ENCODE measurements around the gene SPDYE6.
"Not testable (repeated sequence)": the region's sequence is repeated elsewhere in the genome, so short reads cannot be mapped to it uniquely, and the experiment has no call there.

SPDYE6 gene

DNA sequence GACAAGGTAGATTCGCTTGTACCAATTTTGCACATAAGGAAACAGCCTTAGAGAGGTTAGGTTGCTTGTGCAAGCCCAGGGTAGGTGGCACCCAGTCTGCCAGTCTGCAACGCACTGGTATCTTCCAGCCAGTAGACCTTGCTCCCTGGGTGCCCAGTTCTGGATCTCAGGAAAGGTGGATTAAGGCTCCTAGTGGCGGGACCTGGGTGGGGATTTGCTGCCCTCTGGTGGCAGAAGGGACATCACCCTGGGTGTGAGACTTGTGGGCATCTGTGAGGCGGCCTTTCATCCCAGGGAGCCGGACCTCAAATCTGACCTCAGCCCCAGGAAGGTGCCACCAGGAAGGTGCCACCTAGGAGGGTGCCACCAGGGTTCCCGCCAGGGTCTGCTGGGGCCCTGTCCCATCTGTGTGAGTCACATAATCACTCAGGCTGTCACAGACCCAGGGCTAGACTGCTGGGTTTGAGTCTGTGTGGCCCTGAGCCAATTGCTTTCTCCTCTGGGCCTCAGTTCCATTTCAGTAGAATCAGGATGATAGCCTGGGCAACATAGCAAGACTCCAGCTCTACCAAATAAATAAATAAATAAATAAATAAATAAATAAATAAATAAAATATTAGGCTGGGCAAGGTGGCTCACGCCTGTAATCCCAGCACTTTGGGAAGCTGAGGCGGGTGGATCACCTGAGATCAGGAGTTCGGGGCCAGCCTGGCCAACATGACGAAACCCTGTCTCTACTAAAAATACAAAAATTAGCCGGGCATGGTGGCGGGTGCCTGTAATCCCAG is 34.6 kb upstream of the SPDYE6 start:
- no peaks in the 10 kb centered on the region for H3K79me2 ChIP-seq (ENCODE audit: control insufficient read depth, insufficient read depth, low read length)
- no peak overlapping the region for H3K4me2 ChIP-seq (ENCODE audit: low read length)
- peak; percentile 85 for DNase-seq
- WGBS (ENCODE audit: extremely low coverage, insufficient coverage, low lambda C conversion rate): no CpG with 5 or more reads among the region's 12 CpGs
- no peak overlapping the region for H2BK5ac ChIP-seq (ENCODE audit: low read length)
- no peak overlapping the region for H4K8ac ChIP-seq (ENCODE audit: low read depth, low read length)
- no peak overlapping the region for H2BK120ac ChIP-seq (ENCODE audit: low read depth, low read length)
- no peak overlapping the region for H3K4ac ChIP-seq (ENCODE audit: low read depth, low read length)
- H3K36me3 ChIP-seq (ENCODE audit: control insufficient read depth, insufficient read depth, low read length): no peaks in the 10 kb centered on the region
- no peak overlapping the region for H3K27ac ChIP-seq (ENCODE audit: low read depth, low read length)
- H3K56ac ChIP-seq (ENCODE audit: low read length): no peak overlapping the region
- H2BK15ac ChIP-seq (replicated peaks; ENCODE audit: low read depth): no peak overlapping the region
- H3K79me1 ChIP-seq (ENCODE audit: low read length): no peaks in the 10 kb centered on the region
- H4K5ac ChIP-seq (ENCODE audit: low read length): no peak overlapping the region
- H3K9ac ChIP-seq (ENCODE audit: low read length): no peak overlapping the region
- H2AK5ac ChIP-seq (ENCODE audit: low read length): no peak overlapping the region
- no peak overlapping the region for H3K18ac ChIP-seq (ENCODE audit: low read length)
- no peaks in the 10 kb centered on the region for H3K4me1 ChIP-seq (ENCODE audit: control insufficient read depth, low read depth, low read length)
- no peak overlapping the region for H3K4me3 ChIP-seq (ENCODE audit: low read length)
- H3K23ac ChIP-seq (ENCODE audit: low read length): no peak overlapping the region
- no peaks in the 10 kb centered on the region for H3K27me3 ChIP-seq (ENCODE audit: insufficient read depth, low read length, poor library complexity)

DNA sequence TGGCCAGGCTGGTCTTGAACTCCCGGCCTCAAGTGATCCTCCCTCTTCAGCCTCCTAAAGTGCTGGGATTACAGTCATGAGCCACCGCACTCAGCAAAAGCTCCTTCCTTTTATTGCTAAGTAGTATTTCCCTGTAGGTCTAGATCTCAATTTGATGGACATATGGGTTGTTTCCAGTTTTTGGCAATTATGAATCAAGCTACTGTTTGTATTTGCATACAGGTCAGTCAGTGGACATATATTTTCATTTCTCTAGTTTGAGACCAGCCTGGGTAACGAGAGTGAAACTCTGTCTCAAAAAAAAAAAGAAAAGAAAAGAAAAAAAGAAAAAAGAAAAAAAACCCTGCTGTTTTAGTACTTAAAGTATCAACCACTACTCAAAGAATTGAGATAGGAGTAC is 33.6 kb upstream of the SPDYE6 start:
- no peak overlapping the region for H4K5ac ChIP-seq (ENCODE audit: low read length)
- no peak for DNase-seq
- H3K27me3 ChIP-seq (ENCODE audit: insufficient read depth, low read length, poor library complexity): no peaks in the 10 kb centered on the region
- H3K79me2 ChIP-seq (ENCODE audit: control insufficient read depth, insufficient read depth, low read length): no peaks in the 10 kb centered on the region
- H4K8ac ChIP-seq (ENCODE audit: low read depth, low read length): no peak overlapping the region
- no peak overlapping the region for H2BK120ac ChIP-seq (ENCODE audit: low read depth, low read length)
- no peak overlapping the region for H3K27ac ChIP-seq (ENCODE audit: low read depth, low read length)
- H3K4me2 ChIP-seq (ENCODE audit: low read length): no peak overlapping the region
- H3K79me1 ChIP-seq (ENCODE audit: low read length): no peaks in the 10 kb centered on the region
- WGBS (ENCODE audit: extremely low coverage, insufficient coverage, low lambda C conversion rate): no CpG with 5 or more reads among the region's 3 CpGs
- no peak overlapping the region for H2BK15ac ChIP-seq (replicated peaks; ENCODE audit: low read depth)
- no peak overlapping the region for H3K56ac ChIP-seq (ENCODE audit: low read length)
- no peak overlapping the region for H2AK5ac ChIP-seq (ENCODE audit: low read length)
- no peak overlapping the region for H2BK5ac ChIP-seq (ENCODE audit: low read length)
- H3K4ac ChIP-seq (ENCODE audit: low read depth, low read length): no peak overlapping the region
- H3K9ac ChIP-seq (ENCODE audit: low read length): no peak overlapping the region
- H3K23ac ChIP-seq (ENCODE audit: low read length): no peak overlapping the region
- no peaks in the 10 kb centered on the region for H3K36me3 ChIP-seq (ENCODE audit: control insufficient read depth, insufficient read depth, low read length)
- H3K18ac ChIP-seq (ENCODE audit: low read length): no peak overlapping the region
- H3K4me3 ChIP-seq (ENCODE audit: low read length): no peak overlapping the region
- H3K4me1 ChIP-seq (ENCODE audit: control insufficient read depth, low read depth, low read length): no peaks in the 10 kb centered on the region

DNA sequence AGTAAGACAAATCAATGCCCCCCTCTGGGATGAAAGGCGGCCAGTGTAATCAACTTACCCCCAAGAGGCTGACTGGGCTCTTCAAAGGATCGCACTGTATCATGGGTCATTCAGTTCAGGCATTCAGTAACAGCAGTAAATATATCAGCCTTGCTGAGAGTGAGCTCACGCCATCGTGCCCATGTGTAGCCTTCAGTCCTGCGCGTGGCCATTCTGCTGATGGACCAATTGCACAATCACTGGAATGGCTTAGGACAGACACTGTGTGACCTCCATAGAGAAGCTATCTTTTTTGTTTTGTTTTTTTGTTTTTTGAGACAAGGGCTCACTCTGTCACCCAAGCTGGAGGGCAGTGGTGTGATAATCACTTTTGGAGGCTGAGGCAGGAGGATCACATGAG is 30.8 kb upstream of the SPDYE6 start:
- WGBS (ENCODE audit: extremely low coverage, insufficient coverage, low lambda C conversion rate): no CpG with 5 or more reads among the region's 6 CpGs
- Histone ChIP-seq H3K4me1 (ENCODE audit: control insufficient read depth, low read depth, low read length) (no peaks in the 10 kb centered on the region), H4K8ac (ENCODE audit: low read depth, low read length) (no peak overlapping the region), H3K4ac (ENCODE audit: low read depth, low read length) (no peak overlapping the region), H3K79me2 (ENCODE audit: control insufficient read depth, insufficient read depth, low read length) (no peaks in the 10 kb centered on the region), H3K18ac (ENCODE audit: low read length) (no peak overlapping the region), H3K23ac (ENCODE audit: low read length) (no peak overlapping the region), H3K4me3 (ENCODE audit: low read length) (no peak overlapping the region), H2BK120ac (ENCODE audit: low read depth, low read length) (no peak overlapping the region), H2BK15ac (replicated peaks; ENCODE audit: low read depth) (no peak overlapping the region), H3K27ac (ENCODE audit: low read depth, low read length) (no peak overlapping the region), H2AK5ac (ENCODE audit: low read length) (no peak overlapping the region), H3K4me2 (ENCODE audit: low read length) (no peak overlapping the region), H4K5ac (ENCODE audit: low read length) (no peak overlapping the region), H3K27me3 (ENCODE audit: insufficient read depth, low read length, poor library complexity) (no peaks in the 10 kb centered on the region), H3K56ac (ENCODE audit: low read length) (no peak overlapping the region), H3K9ac (ENCODE audit: low read length) (no peak overlapping the region), H3K36me3 (ENCODE audit: control insufficient read depth, insufficient read depth, low read length) (no peaks in the 10 kb centered on the region), H2BK5ac (ENCODE audit: low read length) (no peak overlapping the region), H3K79me1 (ENCODE audit: low read length) (no peaks in the 10 kb centered on the region)
- DNase-seq: no peak

DNA sequence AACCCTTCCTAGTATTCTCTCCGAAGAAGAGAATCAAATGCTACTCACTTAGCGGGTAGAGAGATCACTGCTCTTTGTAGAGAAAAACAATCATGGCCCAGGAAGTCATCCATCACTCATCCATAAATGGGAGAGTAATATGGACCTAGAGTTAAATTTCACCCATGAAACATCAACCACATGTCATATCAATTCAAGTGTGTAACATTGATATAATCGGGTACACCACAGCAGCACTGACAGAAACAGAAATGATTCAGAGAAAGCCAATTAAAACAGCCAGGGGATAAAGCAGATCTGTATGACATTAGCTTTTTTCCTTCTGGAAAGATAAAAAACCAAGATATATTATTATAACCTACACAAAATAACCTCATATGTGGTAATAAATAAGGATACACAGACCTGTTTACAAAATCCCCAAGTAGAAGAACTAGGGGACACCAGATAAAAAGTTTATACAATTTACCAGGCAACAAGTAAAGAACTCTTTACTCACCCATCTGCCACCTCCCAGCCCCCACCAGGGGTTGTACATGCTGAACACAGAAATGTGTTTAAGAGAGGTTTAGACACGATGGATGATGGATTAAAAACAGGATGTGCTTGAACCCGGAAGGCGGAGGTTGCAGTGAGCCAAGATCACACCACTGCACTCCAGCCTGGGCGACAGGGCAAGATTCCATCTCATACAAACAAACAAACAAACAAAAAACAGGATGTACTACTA is 25.6 kb upstream of the SPDYE6 start:
- H2BK120ac ChIP-seq (ENCODE audit: low read depth, low read length); H3K4me3 ChIP-seq (ENCODE audit: low read length); H3K23ac ChIP-seq (ENCODE audit: low read length); H3K4me2 ChIP-seq (ENCODE audit: low read length); DNase-seq; H2BK5ac ChIP-seq (ENCODE audit: low read length); H3K27me3 ChIP-seq (ENCODE audit: insufficient read depth, low read length, poor library complexity); H3K9ac ChIP-seq (ENCODE audit: low read length); H4K8ac ChIP-seq (ENCODE audit: low read depth, low read length); H2AK5ac ChIP-seq (ENCODE audit: low read length); H3K79me2 ChIP-seq (ENCODE audit: control insufficient read depth, insufficient read depth, low read length); H3K27ac ChIP-seq (ENCODE audit: low read depth, low read length); H4K5ac ChIP-seq (ENCODE audit: low read length); H3K18ac ChIP-seq (ENCODE audit: low read length); H3K4me1 ChIP-seq (ENCODE audit: control insufficient read depth, low read depth, low read length); H3K4ac ChIP-seq (ENCODE audit: low read depth, low read length); H3K79me1 ChIP-seq (ENCODE audit: low read length); H3K36me3 ChIP-seq (ENCODE audit: control insufficient read depth, insufficient read depth, low read length); H2BK15ac ChIP-seq (replicated peaks; ENCODE audit: low read depth); H3K56ac ChIP-seq (ENCODE audit: low read length): not testable (repeated sequence)
- WGBS (ENCODE audit: extremely low coverage, insufficient coverage, low lambda C conversion rate): no CpG with 5 or more reads among the region's 7 CpGs

DNA sequence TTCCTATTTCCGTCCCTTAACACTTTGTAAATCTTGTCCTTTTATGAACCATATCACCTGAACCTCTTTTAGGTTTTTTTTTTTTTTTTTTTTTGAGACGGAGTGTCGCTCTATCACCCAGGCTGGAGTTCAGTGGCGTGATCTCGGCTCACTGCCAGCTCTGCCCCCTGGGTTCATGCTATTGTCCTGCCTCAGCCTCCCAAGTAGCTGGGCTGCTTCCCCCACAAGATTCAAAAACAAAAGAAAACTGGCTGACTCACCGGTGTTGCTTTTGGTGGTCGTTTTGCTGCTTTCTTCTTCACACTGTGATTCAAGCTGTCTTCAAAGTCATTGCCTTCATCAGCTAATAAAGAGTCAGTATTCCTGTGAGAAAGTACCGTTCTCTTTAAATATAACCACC is 24.6 kb upstream of the SPDYE6 start:
- H3K4me2 ChIP-seq (ENCODE audit: low read length); H3K23ac ChIP-seq (ENCODE audit: low read length); H3K56ac ChIP-seq (ENCODE audit: low read length); H4K5ac ChIP-seq (ENCODE audit: low read length); DNase-seq; H3K27ac ChIP-seq (ENCODE audit: low read depth, low read length); H3K4ac ChIP-seq (ENCODE audit: low read depth, low read length); H3K4me3 ChIP-seq (ENCODE audit: low read length); H2BK120ac ChIP-seq (ENCODE audit: low read depth, low read length); H4K8ac ChIP-seq (ENCODE audit: low read depth, low read length); H3K9ac ChIP-seq (ENCODE audit: low read length); H3K36me3 ChIP-seq (ENCODE audit: control insufficient read depth, insufficient read depth, low read length); H2AK5ac ChIP-seq (ENCODE audit: low read length); H3K4me1 ChIP-seq (ENCODE audit: control insufficient read depth, low read depth, low read length); H3K27me3 ChIP-seq (ENCODE audit: insufficient read depth, low read length, poor library complexity); H3K79me1 ChIP-seq (ENCODE audit: low read length); H2BK5ac ChIP-seq (ENCODE audit: low read length); H3K18ac ChIP-seq (ENCODE audit: low read length); H2BK15ac ChIP-seq (replicated peaks; ENCODE audit: low read depth); H3K79me2 ChIP-seq (ENCODE audit: control insufficient read depth, insufficient read depth, low read length): not testable (repeated sequence)
- no CpG with 5 or more reads among the region's 8 CpGs for WGBS (ENCODE audit: extremely low coverage, insufficient coverage, low lambda C conversion rate)
